Endothelial cell of umbilical vein (primary cell): ENCODE measurements around the gene N4BP3. TPM values are rescaled to one million over a fixed set of nuclear protein-coding genes. Genes with fewer than 3 reads are reported as not detected.

Experiments
- BruUV-seq: library from RNA; stranded (reverse); fragments of 400-500 nt; replicated peaks from 2 replicates; lab custom pipeline; 2021; lab: Mats Ljungman, UMichigan
- CTCF ChIA-PET: fragments of 300-600, 350-600 bp; sonication (Branson Sonifier 250); formaldehyde crosslinking; loops from one replicate; lab custom pipeline; 2021; ENCODE audit warnings: antibody characterized with exemption, inconsistent platforms; lab: Charles Lee
- POLR2A ChIA-PET: fragments of 300-600, 350-600 bp; sonication (Branson Sonifier 250); formaldehyde crosslinking; loops from one replicate; lab custom pipeline; 2021; ENCODE audit warnings: antibody characterized with exemption, inconsistent platforms; lab: Charles Lee
- DNase-seq: peaks from one replicate; pipeline ENCODE4 v3.0.0-alpha.2; 2011; ENCODE audit warnings: low read depth, low spot score
- FAIRE-seq: peaks from 2 replicates; lab custom pipeline; 2011; peaks lifted over from hg19 to GRCh38; lab: Jason Lieb, UNC
- H2AFZ ChIP-seq: 2 replicates; pipeline ENCODE4 v1.6.0; 2012; ENCODE audit warnings: low read depth, low read length, control low read depth, inconsistent platforms
- H3K27ac ChIP-seq: 2 replicates; pipeline ENCODE4 v1.5.1; 2011; ENCODE audit warnings: low read depth, mild to moderate bottlenecking, control low read depth, low read length, moderate library complexity; ENCODE audit not compliant: insufficient read depth
- H3K27me3 ChIP-seq, 2 experiments: 2 replicates each; pipeline versions ENCODE4 v1.6.0 to v1.6.1; 2011; ENCODE audit warnings: low read length in 2 of 2, mixed read lengths in 1 of 2; ENCODE audit not compliant: control insufficient read depth in 2 of 2, insufficient read depth in 2 of 2
- H3K36me3 ChIP-seq, 2 experiments: 2 replicates in 1 of 2; 3 replicates in 1 of 2; pipeline ENCODE4 v1.5.1; 2011; ENCODE audit warnings: low read length in 2 of 2, mild to moderate bottlenecking in 1 of 2, moderate library complexity in 1 of 2; ENCODE audit not compliant: control insufficient read depth in 2 of 2, insufficient read depth in 2 of 2; ENCODE audit errors: extremely low read depth in 1 of 2
- H3K4me1 ChIP-seq: 3 replicates; pipeline ENCODE4 v1.5.1; 2011; ENCODE audit warnings: mild to moderate bottlenecking, low read length; ENCODE audit not compliant: control insufficient read depth, insufficient read depth; ENCODE audit errors: extremely low read depth
- H3K4me2 ChIP-seq: 2 replicates; pipeline ENCODE4 v1.6.1; 2011; ENCODE audit warnings: low read length, control low read depth, mixed read lengths; ENCODE audit not compliant: insufficient read depth
- H3K4me3 ChIP-seq, 3 experiments: fragments of 200-600 bp in 1 of 3; sonication (generic), shearing (Covaris generic) in 1 of 3; replicated peaks in 1 of 3; 2 replicates each; pipeline ENCODE4 v1.5.1; 2011 to 2016; ENCODE audit warnings: control low read depth in 3 of 3, low read length in 3 of 3, mild to moderate bottlenecking in 2 of 3, inconsistent platforms in 1 of 3, low read depth in 1 of 3, moderate library complexity in 1 of 3; ENCODE audit not compliant: insufficient read depth in 1 of 3
- H3K79me2 ChIP-seq: 2 replicates; pipeline ENCODE4 v1.6.0; 2012; ENCODE audit warnings: low read length, inconsistent platforms; ENCODE audit not compliant: control insufficient read depth, insufficient read depth
- H3K9ac ChIP-seq: replicated peaks from 2 replicates; pipeline ENCODE3; 2011; ENCODE audit warnings: low read length, control low read depth; ENCODE audit not compliant: insufficient read depth; ENCODE audit errors: extremely low read depth
- H3K9me1 ChIP-seq: replicated peaks from 3 replicates; pipeline ENCODE4 v1.6.0; 2011; ENCODE audit warnings: mild to moderate bottlenecking, low read length; ENCODE audit not compliant: control insufficient read depth, insufficient read depth; ENCODE audit errors: extremely low read depth
- H3K9me3 ChIP-seq: replicated peaks from 2 replicates; pipeline ENCODE4 v1.5.1; 2012; ENCODE audit warnings: low read length, inconsistent platforms; ENCODE audit not compliant: control insufficient read depth, insufficient read depth
- H4K20me1 ChIP-seq: replicated peaks from 2 replicates; pipeline ENCODE3; 2011; ENCODE audit warnings: mild to moderate bottlenecking, low read length; ENCODE audit not compliant: control insufficient read depth, insufficient read depth; ENCODE audit errors: extremely low read depth
- EZH2 ChIP-seq: IDR thresholded peaks from 2 replicates; pipeline ENCODE4 v1.6.1; 2012; ENCODE audit warnings: borderline replicate concordance, low read depth, mild to moderate bottlenecking, moderate library complexity, low read length, inconsistent platforms; ENCODE audit not compliant: severe bottlenecking
- FOS ChIP-seq: IDR thresholded peaks from 2 replicates; pipeline ENCODE4 v1.6.1; 2011; ENCODE audit warnings: mild to moderate bottlenecking, low read length, moderate library complexity, borderline replicate concordance; ENCODE audit not compliant: insufficient read depth
- GATA2 ChIP-seq: IDR thresholded peaks from 2 replicates; pipeline ENCODE4 v1.7.0; 2011; ENCODE audit warnings: low read depth, mild to moderate bottlenecking, moderate library complexity, mixed read lengths, low read length; ENCODE audit not compliant: insufficient read length, insufficient read depth
- JUN ChIP-seq: IDR thresholded peaks from 2 replicates; pipeline ENCODE4 v1.6.1; 2011; ENCODE audit warnings: borderline replicate concordance, low read depth; ENCODE audit not compliant: insufficient read length, insufficient read depth
- MAX ChIP-seq: IDR thresholded peaks from 2 replicates; pipeline ENCODE4 v1.6.1; 2011; ENCODE audit not compliant: insufficient read depth, insufficient read length
- MYC ChIP-seq: IDR thresholded peaks from one replicate; pipeline ENCODE4 v1.6.1; 2011; ENCODE audit warnings: mild to moderate bottlenecking, low read depth, low read length
- POLR2A ChIP-seq: IDR thresholded peaks from 2 replicates; pipeline ENCODE4 v1.6.1; 2012; ENCODE audit warnings: low read depth, mild to moderate bottlenecking, control low read depth, low read length
- POLR2AphosphoS5 ChIP-seq: IDR thresholded peaks from 2 replicates; pipeline ENCODE4 v1.6.1; 2012; ENCODE audit warnings: low read depth, mild to moderate bottlenecking, control low read depth, low read length, moderate library complexity; ENCODE audit not compliant: insufficient read depth
- dilution Hi-C: fragments of 300-500 bp; cut with MboI; formaldehyde crosslinking; loops from one replicate; pipeline ENCODE4 v1.15.0; 2019; ENCODE audit warnings: low sequenced_read_pairs; ENCODE audit not compliant: extremely low pct_ligation_motif_present
- intact Hi-C: fragments of 100-400 bp; cut with micrococcal nuclease; formaldehyde crosslinking; loops from one replicate; pipeline ENCODE4 v1.10.0; 2022
- polyA plus RNA-seq, 4 experiments: library from polyadenylated mRNA; depleted of rRNA in 3 of 4; stranded (reverse) in 3 of 4; unstranded in 1 of 4; fragments of >200 nt; gene quantifications; 2 replicates each; pipeline versions ENCODE4 v1.2.1 to v1.2.3, GENCODE V29; 2011 to 2012; ENCODE audit warnings: missing spikeins in 1 of 4
- total RNA-seq: library from RNA; stranded (reverse); gene quantifications from 2 replicates; pipeline ENCODE4 v1.2.3, GENCODE V29; 2021
- TF ChIP-seq, protein P1 (sequence below), 2 donors: IDR thresholded peaks; 1 replicate in 1 of 2; 2 replicates in 1 of 2; pipeline ENCODE4 v1.5.1; 2011; ENCODE audit warnings: low read length in 2 of 2, mild to moderate bottlenecking in 2 of 2, moderate library complexity in 2 of 2, control low read depth in 1 of 2, inconsistent platforms in 1 of 2, low read depth in 1 of 2; ENCODE audit not compliant: insufficient read depth in 1 of 2; ENCODE audit errors: extremely low read depth in 1 of 2

The N4BP3 gene
- total and polyA plus RNA-seq, 2 donors (not counting 3 experiments of a cell fraction or from before 2014, with no cell fraction given), result 11.8 to 38.2 TPM

DNA sequence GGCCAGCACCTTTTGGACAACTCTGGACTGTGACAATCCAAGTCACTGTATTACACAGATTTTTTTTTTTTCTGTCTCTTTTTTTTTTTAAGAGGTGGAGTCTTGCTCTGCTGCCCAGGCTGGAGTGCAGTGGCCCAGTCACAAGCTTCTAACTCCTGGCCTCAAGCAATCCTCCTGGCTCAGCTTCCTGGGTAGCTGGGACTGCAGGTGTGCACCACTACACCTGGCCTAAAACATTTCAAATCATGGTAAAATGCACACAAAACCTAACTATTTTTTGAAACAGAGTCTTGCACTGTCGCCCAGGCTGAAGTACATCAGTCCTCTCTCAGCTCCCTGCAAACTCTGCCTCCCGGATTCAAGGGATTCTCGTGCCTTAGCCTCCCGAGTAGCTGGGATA is 7.2 kb upstream of the N4BP3 start:
- ChIA-PET CTCF (interaction anchor here (0.9 to 5.1 kb wide), 3 partner anchors 28 to 39 kb away, joined by 3 to 26 read pairs (median 4); no protein-coding TSS in a partner anchor), POLR2A (no interaction called here)
- TF ChIP-seq JUN (no peak), POLR2A (no peak), GATA2 (no peak), MAX (no peak), EZH2 (no peak), POLR2AphosphoS5 (no peak), FOS (no peak), MYC (no peak)
- TF ChIP-seq, protein P1, sequence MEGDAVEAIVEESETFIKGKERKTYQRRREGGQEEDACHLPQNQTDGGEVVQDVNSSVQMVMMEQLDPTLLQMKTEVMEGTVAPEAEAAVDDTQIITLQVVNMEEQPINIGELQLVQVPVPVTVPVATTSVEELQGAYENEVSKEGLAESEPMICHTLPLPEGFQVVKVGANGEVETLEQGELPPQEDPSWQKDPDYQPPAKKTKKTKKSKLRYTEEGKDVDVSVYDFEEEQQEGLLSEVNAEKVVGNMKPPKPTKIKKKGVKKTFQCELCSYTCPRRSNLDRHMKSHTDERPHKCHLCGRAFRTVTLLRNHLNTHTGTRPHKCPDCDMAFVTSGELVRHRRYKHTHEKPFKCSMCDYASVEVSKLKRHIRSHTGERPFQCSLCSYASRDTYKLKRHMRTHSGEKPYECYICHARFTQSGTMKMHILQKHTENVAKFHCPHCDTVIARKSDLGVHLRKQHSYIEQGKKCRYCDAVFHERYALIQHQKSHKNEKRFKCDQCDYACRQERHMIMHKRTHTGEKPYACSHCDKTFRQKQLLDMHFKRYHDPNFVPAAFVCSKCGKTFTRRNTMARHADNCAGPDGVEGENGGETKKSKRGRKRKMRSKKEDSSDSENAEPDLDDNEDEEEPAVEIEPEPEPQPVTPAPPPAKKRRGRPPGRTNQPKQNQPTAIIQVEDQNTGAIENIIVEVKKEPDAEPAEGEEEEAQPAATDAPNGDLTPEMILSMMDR (IDR thresholded peaks at IDR 0.05; ENCODE audit: extremely low read depth in 1 of 2, insufficient read depth in 1 of 2, low read depth in 1 of 2, low read length in 2 of 2), result no peak
- DNase-seq (no peak), FAIRE-seq (no peak)
- Histone ChIP-seq H3K9me3 (no peaks in the 10 kb centered on the region), H3K79me2 (no peaks in the 10 kb centered on the region), H4K20me1 (no peaks in the 10 kb centered on the region), H3K27ac (no peak overlapping the region), H2AFZ (no peak overlapping the region), H3K9me1 (no peaks in the 10 kb centered on the region), H3K27me3 (no peaks in the 10 kb centered on the region), H3K9ac (no peak overlapping the region), H3K4me1 (no peaks in the 10 kb centered on the region), H3K36me3 (no peaks in the 10 kb centered on the region), H3K4me3 (no peak overlapping the region), H3K4me2 (no peak overlapping the region)
- dilution Hi-C loops (no loop called here), intact Hi-C loops (no loop called here)
- BruUV-seq, result no TSS peak
